ENCODE results near the gene ZNF396. TPM values are rescaled to one million over a fixed set of nuclear protein-coding genes. Genes with fewer than 3 reads are reported as not detected.

The ZNF396 gene
- total RNA-seq, 1 experiment from 2014 or later: 1.0 TPM

GRCh38 chr18:35392375-35392774 lies 15.2 kb upstream of the ZNF396 start (continued):
- TF ChIP-seq ZNF263 (CRISPR knock-in tag; IDR thresholded peaks at IDR 0.05; ENCODE audit: low read depth) (no peak), ZNF138 (CRISPR knock-in tag; conservative IDR thresholded peaks at IDR 0.05) (no peak), IRF2 (CRISPR knock-in tag; IDR thresholded peaks at IDR 0.05; ENCODE audit: borderline replicate concordance, low read depth) (no peak)

DNA sequence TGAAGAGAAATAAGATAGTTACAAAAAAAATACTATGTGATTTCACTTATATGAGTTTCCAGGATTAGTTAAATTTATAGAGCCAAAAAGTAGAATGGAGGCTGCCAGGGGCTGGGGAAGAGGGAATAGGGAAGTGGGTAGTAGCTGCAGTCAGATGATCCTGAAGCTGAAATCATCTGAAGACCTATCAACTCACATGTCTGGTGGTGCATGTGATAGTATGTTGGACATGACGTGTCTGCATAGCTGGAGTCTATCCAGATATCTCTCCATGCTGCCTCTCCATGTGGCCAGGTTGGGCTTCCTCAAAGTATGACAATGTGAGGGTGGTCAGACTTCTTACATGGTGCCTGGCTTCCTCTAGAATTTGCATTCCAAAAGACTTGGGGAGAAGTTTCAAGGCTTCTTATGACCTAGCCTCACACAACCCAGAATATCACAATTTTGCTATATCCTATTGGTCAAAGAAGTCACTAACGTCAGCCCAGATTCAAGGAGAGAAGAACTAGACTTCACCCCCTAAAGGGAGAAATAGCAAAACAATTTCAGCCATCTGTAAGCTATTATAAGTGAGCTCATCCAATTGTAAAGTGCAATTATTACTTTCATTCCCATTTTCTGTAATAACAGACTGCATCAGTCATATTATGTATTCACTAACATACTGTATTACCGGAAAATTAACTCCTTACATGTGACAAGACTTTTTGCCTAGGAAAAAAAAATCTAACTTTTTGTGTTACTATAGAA lies 14.0 kb upstream of the ZNF396 start:
- POLR2A ChIA-PET: no interaction called here

More for the DNA sequence above, 14.0 kb upstream of the ZNF396 start:
- Mint-ChIP-seq H3K4me3 (no peak overlapping the region), H3K27me3 (ENCODE audit: low read depth) (no peaks in the 10 kb centered on the region), H3K27ac (no peak overlapping the region), H3K36me3 (peaks cover 4% of the 10 kb centered on the region; the same call in 1 of the 2 replicates), H3K4me1 (peaks cover 9% of the 10 kb centered on the region), H3K9me3 (peaks cover 8% of the 10 kb centered on the region)
- no peak for DNase-seq (ENCODE audit: low spot score)
- TF ChIP-seq FOXP1 (CRISPR knock-in tag; IDR thresholded peaks at IDR 0.05; ENCODE audit: borderline replicate concordance): no peak
- TF ChIP-seq RELA (CRISPR knock-in tag; IDR thresholded peaks at IDR 0.05; ENCODE audit: borderline replicate concordance): no peak
- no peak for TF ChIP-seq ESRRA (CRISPR knock-in tag; IDR thresholded peaks at IDR 0.05; ENCODE audit: borderline replicate concordance)
- TF ChIP-seq SMAD4 (CRISPR knock-in tag; IDR thresholded peaks at IDR 0.05): no peak
- TF ChIP-seq ZNF532 (CRISPR knock-in tag; IDR thresholded peaks at IDR 0.05; ENCODE audit: borderline replicate concordance): no peak
- no peak for TF ChIP-seq NFE2L1 (CRISPR knock-in tag; IDR thresholded peaks at IDR 0.05)
- no peak for TF ChIP-seq SMAD3 (CRISPR knock-in tag; IDR thresholded peaks at IDR 0.05; ENCODE audit: borderline replicate concordance)
- TF ChIP-seq, protein P1, sequence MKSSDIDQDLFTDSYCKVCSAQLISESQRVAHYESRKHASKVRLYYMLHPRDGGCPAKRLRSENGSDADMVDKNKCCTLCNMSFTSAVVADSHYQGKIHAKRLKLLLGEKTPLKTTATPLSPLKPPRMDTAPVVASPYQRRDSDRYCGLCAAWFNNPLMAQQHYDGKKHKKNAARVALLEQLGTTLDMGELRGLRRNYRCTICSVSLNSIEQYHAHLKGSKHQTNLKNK (CRISPR knock-in tag; IDR thresholded peaks at IDR 0.05): no peak
- TF ChIP-seq ZNF263 (CRISPR knock-in tag; IDR thresholded peaks at IDR 0.05; ENCODE audit: low read depth): no peak
- TF ChIP-seq ZBTB21 (CRISPR knock-in tag; IDR thresholded peaks at IDR 0.05; ENCODE audit: borderline replicate concordance): no peak
- TF ChIP-seq KAT7 (CRISPR knock-in tag; IDR thresholded peaks at IDR 0.05; ENCODE audit: borderline replicate concordance): no peak
- TF ChIP-seq HMGXB4 (CRISPR knock-in tag; IDR thresholded peaks at IDR 0.05): no peak
- no peak for TF ChIP-seq GRHL2 (CRISPR knock-in tag; IDR thresholded peaks at IDR 0.05; ENCODE audit: insufficient replicate concordance, severe bottlenecking)
- TF ChIP-seq TEAD4 (CRISPR knock-in tag; IDR thresholded peaks at IDR 0.05): no peak
- no peak for TF ChIP-seq AFF4 (CRISPR knock-in tag; IDR thresholded peaks at IDR 0.05; ENCODE audit: borderline replicate concordance)
- TF ChIP-seq CREB1 (CRISPR knock-in tag; IDR thresholded peaks at IDR 0.05): no peak
- no peak for TF ChIP-seq ELF4 (CRISPR knock-in tag; IDR thresholded peaks at IDR 0.05; ENCODE audit: low read depth)
- TF ChIP-seq ZNF423 (CRISPR knock-in tag; IDR thresholded peaks at IDR 0.05): no peak
- no peak for TF ChIP-seq ZNF512 (CRISPR knock-in tag; IDR thresholded peaks at IDR 0.05; ENCODE audit: borderline replicate concordance)
- ATAC-seq: no peak
- CTCF ChIA-PET: no interaction called here
